Skeletal muscle satellite cell (primary cell): Measurements from ENCODE around the gene PPM1A.

Experiments
- H3K27me3 ChIP-seq: 2 replicates; pipeline ENCODE4 v1.7.0; 2013; ENCODE audit warnings: low read length; ENCODE audit not compliant: control insufficient read depth, insufficient read depth
- H3K36me3 ChIP-seq: 2 replicates; pipeline ENCODE4 v1.7.0; 2013; ENCODE audit warnings: mild to moderate bottlenecking, control low read depth, low read length; ENCODE audit not compliant: insufficient read depth
- H3K4me1 ChIP-seq: 2 replicates; pipeline ENCODE4 v1.7.0; 2013; ENCODE audit warnings: low read length; ENCODE audit not compliant: control insufficient read depth, insufficient read depth
- H3K4me2 ChIP-seq: 2 replicates; pipeline ENCODE4 v1.7.0; 2013; ENCODE audit warnings: mild to moderate bottlenecking, low read length
- H3K4me3 ChIP-seq: 2 replicates; pipeline ENCODE4 v1.7.0; 2013; ENCODE audit warnings: low read length
- H3K9ac ChIP-seq: 2 replicates; pipeline ENCODE4 v1.7.0; 2013; ENCODE audit warnings: mild to moderate bottlenecking, low read depth, low read length, moderate library complexity
- H3K9me3 ChIP-seq: replicated peaks from 2 replicates; pipeline ENCODE4 v1.7.0; 2013; ENCODE audit warnings: mild to moderate bottlenecking, control low read depth, low read length

The PPM1A gene

GRCh38 chr14:60328583-60328982 is 79.6 kb downstream of the PPM1A start:
- Histone ChIP-seq H3K36me3 (no peaks in the 10 kb centered on the region), H3K9ac (no peak overlapping the region), H3K27me3 (peaks cover 27% of the 10 kb centered on the region), H3K4me1 (peaks cover 10% of the 10 kb centered on the region), H3K4me3 (no peak overlapping the region), H3K9me3 (no peaks in the 10 kb centered on the region), H3K4me2 (no peak overlapping the region)

- H3K4me2 ChIP-seq: no peak overlapping the region
- no peaks in the 10 kb centered on the region for H3K36me3 ChIP-seq
- no peaks in the 10 kb centered on the region for H3K9me3 ChIP-seq
- H3K9ac ChIP-seq: no peak overlapping the region
- H3K4me1 ChIP-seq: peaks cover 10% of the 10 kb centered on the region
- no peak overlapping the region for H3K4me3 ChIP-seq
- peaks cover 22% of the 10 kb centered on the region for H3K27me3 ChIP-seq
Measured at GRCh38 chr14:60329274-60329673, 80.3 kb downstream of the PPM1A start.

GRCh38 chr14:60331201-60332045 is 82.4 kb downstream of the PPM1A start:
- Histone ChIP-seq H3K36me3 (no peaks in the 10 kb centered on the region), H3K27me3 (peaks cover 28% of the 10 kb centered on the region), H3K4me3 (peak overlapping the region; percentile 66), H3K4me1 (peaks cover 10% of the 10 kb centered on the region), H3K9ac (peak overlapping the region; percentile 41), H3K9me3 (no peaks in the 10 kb centered on the region), H3K4me2 (peak overlapping the region; percentile 77)

- Histone ChIP-seq H3K36me3 (no peaks in the 10 kb centered on the region), H3K9ac (no peak overlapping the region), H3K4me1 (peaks cover 10% of the 10 kb centered on the region), H3K4me3 (no peak overlapping the region), H3K9me3 (no peaks in the 10 kb centered on the region), H3K27me3 (peaks cover 28% of the 10 kb centered on the region), H3K4me2 (peak overlapping the region; percentile 77)
Measured at GRCh38 chr14:60332046-60332399, 83.0 kb downstream of the PPM1A start.

GRCh38 chr14:60332869-60333268 is 83.8 kb downstream of the PPM1A start:
- no peaks in the 10 kb centered on the region for H3K9me3 ChIP-seq
- H3K27me3 ChIP-seq: peaks cover 28% of the 10 kb centered on the region
- H3K4me1 ChIP-seq: peaks cover 10% of the 10 kb centered on the region
- no peak overlapping the region for H3K4me2 ChIP-seq
- H3K4me3 ChIP-seq: no peak overlapping the region
- no peaks in the 10 kb centered on the region for H3K36me3 ChIP-seq
- H3K9ac ChIP-seq: no peak overlapping the region

- Histone ChIP-seq H3K36me3 (no peaks in the 10 kb centered on the region), H3K4me3 (no peak overlapping the region), H3K4me1 (no peaks in the 10 kb centered on the region), H3K9me3 (no peaks in the 10 kb centered on the region), H3K4me2 (no peak overlapping the region), H3K9ac (no peak overlapping the region), H3K27me3 (peaks cover 18% of the 10 kb centered on the region)
Measured at GRCh38 chr14:60339571-60339970, 90.5 kb downstream of the PPM1A start.

- no peaks in the 10 kb centered on the region for H3K27me3 ChIP-seq
- H3K9me3 ChIP-seq: no peaks in the 10 kb centered on the region
- no peaks in the 10 kb centered on the region for H3K36me3 ChIP-seq
Measured at GRCh38 chr14:60343571-60344071, 94.6 kb downstream of the PPM1A start.

GRCh38 chr14:60344751-60345150 is 95.7 kb downstream of the PPM1A start:
- Histone ChIP-seq H3K4me2 (no peak overlapping the region), H3K4me3 (no peak overlapping the region), H3K36me3 (no peaks in the 10 kb centered on the region), H3K9ac (no peak overlapping the region), H3K4me1 (no peaks in the 10 kb centered on the region), H3K27me3 (no peaks in the 10 kb centered on the region), H3K9me3 (no peaks in the 10 kb centered on the region)

More at GRCh38 chr14:60343571-60344071, 94.6 kb downstream of the PPM1A start:
- Histone ChIP-seq H3K4me3 (no peak overlapping the region), H3K4me1 (no peaks in the 10 kb centered on the region), H3K9ac (no peak overlapping the region), H3K4me2 (no peak overlapping the region)

GRCh38 chr14:60346706-60347105 is 97.7 kb downstream of the PPM1A start:
- Histone ChIP-seq H3K9me3 (no peaks in the 10 kb centered on the region), H3K4me3 (no peak overlapping the region), H3K4me2 (no peak overlapping the region), H3K9ac (no peak overlapping the region), H3K27me3 (no peaks in the 10 kb centered on the region), H3K36me3 (no peaks in the 10 kb centered on the region), H3K4me1 (no peaks in the 10 kb centered on the region)

GRCh38 chr14:60348211-60348610 is 99.2 kb downstream of the PPM1A start:
- Histone ChIP-seq H3K9me3 (no peaks in the 10 kb centered on the region), H3K27me3 (no peaks in the 10 kb centered on the region), H3K4me1 (no peaks in the 10 kb centered on the region), H3K9ac (no peak overlapping the region), H3K4me3 (no peak overlapping the region), H3K4me2 (no peak overlapping the region), H3K36me3 (no peaks in the 10 kb centered on the region)
